ENCODE measurements around the gene SUZ12.

DNA sequence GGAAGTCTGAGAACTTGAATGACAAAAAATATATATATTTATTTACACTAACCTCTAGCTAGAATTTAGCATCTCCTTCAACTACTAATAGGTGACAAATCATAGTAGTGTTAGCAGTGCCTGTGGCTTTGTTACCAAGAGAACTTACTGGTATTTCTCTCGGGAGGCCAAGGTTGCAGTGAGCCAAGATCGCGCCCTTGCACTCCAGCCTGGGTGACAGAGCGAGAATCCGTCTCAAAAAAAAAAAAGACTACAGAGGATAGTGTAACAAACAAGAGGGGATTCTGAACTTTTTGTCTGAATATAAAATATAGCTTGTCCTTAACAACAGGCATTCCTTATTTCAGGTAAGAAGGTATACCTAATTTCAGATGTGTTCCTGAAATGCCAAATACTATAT, 1.3 kb upstream of the SUZ12 start:
- TF ChIP-seq, protein P1, sequence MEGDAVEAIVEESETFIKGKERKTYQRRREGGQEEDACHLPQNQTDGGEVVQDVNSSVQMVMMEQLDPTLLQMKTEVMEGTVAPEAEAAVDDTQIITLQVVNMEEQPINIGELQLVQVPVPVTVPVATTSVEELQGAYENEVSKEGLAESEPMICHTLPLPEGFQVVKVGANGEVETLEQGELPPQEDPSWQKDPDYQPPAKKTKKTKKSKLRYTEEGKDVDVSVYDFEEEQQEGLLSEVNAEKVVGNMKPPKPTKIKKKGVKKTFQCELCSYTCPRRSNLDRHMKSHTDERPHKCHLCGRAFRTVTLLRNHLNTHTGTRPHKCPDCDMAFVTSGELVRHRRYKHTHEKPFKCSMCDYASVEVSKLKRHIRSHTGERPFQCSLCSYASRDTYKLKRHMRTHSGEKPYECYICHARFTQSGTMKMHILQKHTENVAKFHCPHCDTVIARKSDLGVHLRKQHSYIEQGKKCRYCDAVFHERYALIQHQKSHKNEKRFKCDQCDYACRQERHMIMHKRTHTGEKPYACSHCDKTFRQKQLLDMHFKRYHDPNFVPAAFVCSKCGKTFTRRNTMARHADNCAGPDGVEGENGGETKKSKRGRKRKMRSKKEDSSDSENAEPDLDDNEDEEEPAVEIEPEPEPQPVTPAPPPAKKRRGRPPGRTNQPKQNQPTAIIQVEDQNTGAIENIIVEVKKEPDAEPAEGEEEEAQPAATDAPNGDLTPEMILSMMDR (IDR thresholded peaks at IDR 0.05) = no peak
- no peak for TF ChIP-seq POLR2A (IDR thresholded peaks at IDR 0.05)
